Keratinocyte (primary cell): ENCODE results near the gene PRCP. TPM values are rescaled to one million over a fixed set of nuclear protein-coding genes. Genes with fewer than 3 reads are reported as not detected.
"Not testable (repeated sequence)": the region's sequence is repeated elsewhere in the genome, so short reads cannot be mapped to it uniquely, and the experiment has no call there.

Experiments used
- DNase-seq: peaks from one replicate; pipeline ENCODE4 v3.0.0-alpha.2; 2011; ENCODE audit warnings: low read depth, missing footprints, low spot score
- FAIRE-seq: peaks from 2 replicates; lab custom pipeline; 2011; peaks lifted over from hg19 to GRCh38; lab: Jason Lieb, UNC
- H2AFZ ChIP-seq: 2 replicates; pipeline ENCODE4 v1.6.0; 2012; ENCODE audit warnings: low read length, control low read depth, inconsistent platforms; ENCODE audit not compliant: control insufficient read depth
- H3K27ac ChIP-seq: 2 replicates; pipeline ENCODE4 v1.5.1; 2011; ENCODE audit warnings: low read length; ENCODE audit not compliant: control insufficient read depth, insufficient read depth
- H3K27me3 ChIP-seq: 3 replicates; pipeline ENCODE4 v1.6.0; 2011; ENCODE audit warnings: low read length; ENCODE audit not compliant: control insufficient read depth, insufficient read depth; ENCODE audit errors: extremely low read depth
- H3K36me3 ChIP-seq, 2 experiments: 2 replicates in 1 of 2; 3 replicates in 1 of 2; pipeline ENCODE4 v1.5.1; 2011; ENCODE audit warnings: low read length in 2 of 2, mild to moderate bottlenecking in 1 of 2; ENCODE audit not compliant: control insufficient read depth in 2 of 2, insufficient read depth in 2 of 2; ENCODE audit errors: extremely low read depth in 1 of 2
- H3K4me1 ChIP-seq: 3 replicates; pipeline ENCODE4 v1.5.1; 2011; ENCODE audit warnings: low read length; ENCODE audit not compliant: control insufficient read depth, insufficient read depth; ENCODE audit errors: extremely low read depth
- H3K4me2 ChIP-seq: 3 replicates; pipeline ENCODE4 v1.6.0; 2011; ENCODE audit warnings: low read depth, low read length; ENCODE audit not compliant: control insufficient read depth, insufficient read depth; ENCODE audit errors: extremely low read depth
- H3K4me3 ChIP-seq, 3 experiments: fragments of 200-600 bp in 1 of 3; sonication (generic) in 1 of 3; 2 replicates in 2 of 3; 3 replicates in 1 of 3; pipeline ENCODE4 v1.5.1; 2011 to 2016; ENCODE audit warnings: low read length in 3 of 3, mild to moderate bottlenecking in 3 of 3, control low read depth in 2 of 3, inconsistent platforms in 1 of 3, low read depth in 1 of 3, mixed read lengths in 1 of 3, mixed run types in 1 of 3, moderate library complexity in 1 of 3; ENCODE audit not compliant: control insufficient read depth in 2 of 3, insufficient read depth in 2 of 3; ENCODE audit errors: extremely low read depth in 1 of 3
- H3K79me2 ChIP-seq: 2 replicates; pipeline ENCODE4 v1.6.0; 2012; ENCODE audit warnings: low read length; ENCODE audit not compliant: control insufficient read depth, insufficient read depth
- H3K9ac ChIP-seq: 3 replicates; pipeline ENCODE4 v1.6.0; 2011; ENCODE audit warnings: low read length; ENCODE audit not compliant: control insufficient read depth, insufficient read depth; ENCODE audit errors: extremely low read depth
- H3K9me1 ChIP-seq: 3 replicates; pipeline ENCODE4 v1.6.0; 2011; ENCODE audit warnings: low read length; ENCODE audit not compliant: control insufficient read depth, insufficient read depth; ENCODE audit errors: extremely low read depth
- H3K9me3 ChIP-seq: 2 replicates; pipeline ENCODE4 v1.5.1; 2012; ENCODE audit warnings: low read depth, low read length; ENCODE audit not compliant: control insufficient read depth
- H4K20me1 ChIP-seq: 3 replicates; pipeline ENCODE4 v1.6.0; 2011; ENCODE audit warnings: low read length; ENCODE audit not compliant: control insufficient read depth, insufficient read depth; ENCODE audit errors: extremely low read depth
- CTCF ChIP-seq, 3 experiments: IDR thresholded peaks in 1 of 3; conservative IDR thresholded peaks in 1 of 3; optimal IDR thresholded peaks in 1 of 3; 2 replicates in 2 of 3; 3 replicates in 1 of 3; pipeline versions ENCODE3 to v1.5.1; 2011; ENCODE audit warnings: low read length in 3 of 3, mild to moderate bottlenecking in 3 of 3, moderate library complexity in 2 of 3, control low read depth in 1 of 3, inconsistent platforms in 1 of 3; ENCODE audit not compliant: insufficient read depth in 2 of 3; ENCODE audit errors: extremely low read depth in 1 of 3
- EZH2 ChIP-seq: IDR thresholded peaks from one replicate; pipeline ENCODE4 v1.6.1; 2012; ENCODE audit warnings: inconsistent platforms, mild to moderate bottlenecking, low read length, moderate library complexity
- dilution Hi-C: fragments of 300-500 bp; cut with MboI; formaldehyde crosslinking; loops from one replicate; pipeline ENCODE4 v1.7.0; 2020; ENCODE audit warnings: low sequenced_read_pairs; ENCODE audit not compliant: extremely low pct_ligation_motif_present
- polyA plus RNA-seq, 5 experiments: library from polyadenylated mRNA; depleted of rRNA in 3 of 5; stranded (reverse) in 3 of 5; stranded (forward) in 1 of 5; unstranded in 1 of 5; fragments of >200 nt; gene quantifications; 1 replicate in 1 of 5; 2 replicates in 3 of 5; 3 replicates in 1 of 5; pipeline versions ENCODE4 v1.2.1 to v1.2.3, GENCODE V29; 2011 to 2012; ENCODE audit warnings: missing spikeins in 2 of 5, low read depth in 1 of 5, low replicate concordance in 1 of 5

PRCP gene
- polyA plus RNA-seq, 1 donor (not counting 4 experiments of a cell fraction or from before 2014, with no cell fraction given) = 43.5 TPM

GRCh38 chr11:82945682-82946081 lies 45.5 kb upstream of the PRCP start:
- Histone ChIP-seq H3K79me2 (no peaks in the 10 kb centered on the region), H3K4me3 (no peak overlapping the region), H3K9me3 (no peaks in the 10 kb centered on the region), H3K27ac (no peak overlapping the region), H3K4me1 (no peaks in the 10 kb centered on the region), H3K9me1 (no peaks in the 10 kb centered on the region), H4K20me1 (no peaks in the 10 kb centered on the region), H2AFZ (no peak overlapping the region), H3K36me3 (no peaks in the 10 kb centered on the region), H3K4me2 (no peak overlapping the region), H3K27me3 (no peaks in the 10 kb centered on the region), H3K9ac (no peak overlapping the region)
- dilution Hi-C loops = no loop called here
- FAIRE-seq (no peak), DNase-seq (no peak)
- TF ChIP-seq EZH2 (no peak), CTCF (optimal IDR thresholded peaks at IDR 0.05 in 1 of 3, IDR thresholded peaks at IDR 0.05 in 1 of 3, conservative IDR thresholded peaks at IDR 0.05 in 1 of 3; ENCODE audit: extremely low read depth in 1 of 3, insufficient read depth in 2 of 3, low read length in 3 of 3) (no peak)

- H3K9me3 ChIP-seq, H3K4me2 ChIP-seq, H2AFZ ChIP-seq, H3K4me3 ChIP-seq, H3K36me3 ChIP-seq, H3K4me1 ChIP-seq, H3K9me1 ChIP-seq, H3K27ac ChIP-seq, dilution Hi-C loops, H3K9ac ChIP-seq, FAIRE-seq, DNase-seq, H3K79me2 ChIP-seq, H4K20me1 ChIP-seq, H3K27me3 ChIP-seq: not testable (repeated sequence)
These were observed 44.8 kb upstream of the PRCP start for GRCh38 chr11:82945041-82945440.

- Histone ChIP-seq H3K4me1 (no peaks in the 10 kb centered on the region), H2AFZ (no peak overlapping the region), H3K9me3 (no peaks in the 10 kb centered on the region), H3K36me3 (no peaks in the 10 kb centered on the region), H3K4me2 (no peak overlapping the region), H4K20me1 (no peaks in the 10 kb centered on the region), H3K27me3 (no peaks in the 10 kb centered on the region), H3K79me2 (no peaks in the 10 kb centered on the region), H3K9ac (no peak overlapping the region), H3K4me3 (no peak overlapping the region), H3K27ac (no peak overlapping the region), H3K9me1 (no peaks in the 10 kb centered on the region)
- DNase-seq = no peak
- no peak for FAIRE-seq
- TF ChIP-seq CTCF (optimal IDR thresholded peaks at IDR 0.05 in 1 of 3, IDR thresholded peaks at IDR 0.05 in 1 of 3, conservative IDR thresholded peaks at IDR 0.05 in 1 of 3; ENCODE audit: extremely low read depth in 1 of 3, insufficient read depth in 2 of 3, low read length in 3 of 3) (no peak), EZH2 (no peak)
- dilution Hi-C loops = no loop called here
These were observed 44.0 kb upstream of the PRCP start for GRCh38 chr11:82944198-82944597.

GRCh38 chr11:82943430-82943829 lies 43.2 kb upstream of the PRCP start:
- dilution Hi-C loops, DNase-seq, H4K20me1 ChIP-seq, H3K27me3 ChIP-seq, H3K9ac ChIP-seq, H2AFZ ChIP-seq, H3K4me1 ChIP-seq, H3K9me3 ChIP-seq, H3K36me3 ChIP-seq, H3K4me2 ChIP-seq, H3K79me2 ChIP-seq, H3K4me3 ChIP-seq, H3K27ac ChIP-seq, FAIRE-seq, H3K9me1 ChIP-seq: not testable (repeated sequence)
